ENCODE results near the gene SHANK2.

Gene SHANK2

DNA sequence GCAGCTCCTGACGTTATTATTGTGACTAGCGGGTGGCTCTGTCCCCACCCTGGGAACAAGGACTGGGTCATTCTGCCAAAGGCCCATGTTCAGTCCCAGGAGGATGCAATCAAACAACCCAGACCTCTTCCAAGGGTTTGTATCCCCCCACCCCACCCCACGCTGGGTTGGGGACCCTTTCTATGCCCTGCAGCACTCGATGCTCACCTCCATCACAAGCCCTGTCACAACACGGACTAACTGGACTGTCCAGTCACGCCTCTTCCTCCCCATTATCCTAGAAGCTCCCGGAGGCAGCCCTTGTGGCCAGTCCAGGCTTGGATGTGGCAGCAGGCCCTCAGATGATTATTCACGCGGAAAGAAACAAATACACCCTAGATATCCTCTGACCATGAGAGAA lies 3.7 kb downstream of the SHANK2 start:
- H3F3A ChIP-seq (ENCODE audit: insufficient read depth, low read length): no peaks in the 10 kb centered on the region
- H3K27me3 ChIP-seq (replicated peaks; ENCODE audit: insufficient read depth, low read length): peaks cover 92% of the 10 kb centered on the region
- H3K4me3 ChIP-seq (ENCODE audit: low read length): no peak overlapping the region
- H3K79me2 ChIP-seq (ENCODE audit: low read length): no peaks in the 10 kb centered on the region
- no peak overlapping the region for H3K27ac ChIP-seq (ENCODE audit: low read length)
- H3K9ac ChIP-seq (ENCODE audit: low read length): no peak overlapping the region
- no peak for DNase-seq
- H3K4me1 ChIP-seq (ENCODE audit: low read length): no peaks in the 10 kb centered on the region
- no peaks in the 10 kb centered on the region for H3K36me3 ChIP-seq (replicated peaks; ENCODE audit: insufficient read depth, low read length)
- no peak overlapping the region for H2AFZ ChIP-seq (ENCODE audit: low read length)
- no peaks in the 10 kb centered on the region for H3K9me2 ChIP-seq (replicated peaks; ENCODE audit: insufficient read depth, low read length)
- H3K4me2 ChIP-seq (ENCODE audit: low read depth, low read length): no peak overlapping the region
- no peaks in the 10 kb centered on the region for H3K9me3 ChIP-seq (replicated peaks; ENCODE audit: insufficient read depth, low read length)
- no peaks in the 10 kb centered on the region for H4K20me1 ChIP-seq (ENCODE audit: insufficient read depth, low read length)
- TF ChIP-seq EZH2phosphoT487 (IDR thresholded peaks at IDR 0.05; ENCODE audit: low read length): no peak

DNA sequence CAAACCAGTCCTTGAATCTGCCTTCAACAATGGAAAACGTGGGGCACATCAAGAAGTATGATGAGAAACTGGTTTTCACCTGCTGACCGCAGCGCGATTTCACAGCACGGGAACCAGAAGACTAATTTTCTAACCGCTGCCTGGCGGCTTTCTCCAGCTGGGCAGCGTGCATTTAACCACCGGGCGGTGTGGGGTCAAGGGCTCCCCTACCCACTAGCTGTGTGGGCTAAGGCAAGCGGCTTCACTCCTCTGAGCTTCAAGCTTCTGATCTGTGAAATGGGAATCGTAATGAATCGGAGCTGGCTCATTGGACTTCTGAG lies 4.2 kb downstream of the SHANK2 start:
- H3K4me3 ChIP-seq (ENCODE audit: low read length): no peak overlapping the region
- peaks cover 92% of the 10 kb centered on the region for H3K27me3 ChIP-seq (replicated peaks; ENCODE audit: insufficient read depth, low read length)
- no peaks in the 10 kb centered on the region for H4K20me1 ChIP-seq (ENCODE audit: insufficient read depth, low read length)
- H3K9me3 ChIP-seq (replicated peaks; ENCODE audit: insufficient read depth, low read length): no peaks in the 10 kb centered on the region
- no peak for DNase-seq
- H3K27ac ChIP-seq (ENCODE audit: low read length): no peak overlapping the region
- no peak overlapping the region for H3K9ac ChIP-seq (ENCODE audit: low read length)
- no peaks in the 10 kb centered on the region for H3K4me1 ChIP-seq (ENCODE audit: low read length)
- no peak overlapping the region for H2AFZ ChIP-seq (ENCODE audit: low read length)
- no peak overlapping the region for H3K4me2 ChIP-seq (ENCODE audit: low read depth, low read length)
- TF ChIP-seq EZH2 (optimal IDR thresholded peaks at IDR 0.05; ENCODE audit: low read depth, low read length) (no peak), EZH2phosphoT487 (IDR thresholded peaks at IDR 0.05; ENCODE audit: low read length) (no peak), CTCF (IDR thresholded peaks at IDR 0.05; ENCODE audit: low read length) (no peak)
- no peaks in the 10 kb centered on the region for H3K9me2 ChIP-seq (replicated peaks; ENCODE audit: insufficient read depth, low read length)
- H3K36me3 ChIP-seq (replicated peaks; ENCODE audit: insufficient read depth, low read length): no peaks in the 10 kb centered on the region
- H3F3A ChIP-seq (ENCODE audit: insufficient read depth, low read length): no peaks in the 10 kb centered on the region
- H3K79me2 ChIP-seq (ENCODE audit: low read length): no peaks in the 10 kb centered on the region

DNA sequence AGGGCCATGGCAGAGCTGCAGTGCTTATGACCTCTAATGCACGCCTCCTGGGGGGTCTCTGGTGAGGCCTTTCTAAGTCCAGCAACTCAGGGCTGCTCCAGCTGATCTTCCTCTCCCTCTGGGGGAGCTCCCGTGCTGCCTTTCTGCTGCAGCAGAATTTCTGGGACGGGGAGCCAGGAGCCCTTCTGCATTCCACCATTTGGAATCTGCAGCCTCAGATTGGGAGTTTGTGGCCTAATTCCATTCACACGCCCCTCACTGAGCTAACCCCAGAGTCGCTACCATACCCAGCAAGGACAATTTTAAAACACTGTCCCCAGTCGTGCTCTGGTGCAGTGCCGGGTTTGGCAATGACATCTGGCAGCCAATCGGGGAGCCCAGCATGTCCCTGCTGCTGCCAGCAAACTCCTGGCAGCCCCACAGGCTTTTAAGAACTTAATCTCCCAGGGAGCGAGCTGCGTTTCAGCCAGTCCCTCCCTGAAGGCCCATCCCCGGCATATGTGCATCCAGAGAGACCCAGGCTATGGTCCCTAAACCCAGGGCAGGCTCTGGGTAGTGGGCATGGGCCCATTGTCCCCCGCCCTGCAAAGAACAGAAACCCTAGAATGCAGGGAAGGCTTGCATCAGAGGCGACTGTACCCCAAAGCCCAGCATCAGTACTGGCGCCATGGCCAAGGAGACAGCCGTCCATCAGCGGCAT lies 4.7 kb downstream of the SHANK2 start:
- Histone ChIP-seq H3K27ac (ENCODE audit: low read length) (no peak overlapping the region), H3K4me3 (ENCODE audit: low read length) (no peak overlapping the region)

More for the DNA sequence above, 4.7 kb downstream of the SHANK2 start:
- H2AFZ ChIP-seq (ENCODE audit: low read length): no peak overlapping the region
- peaks cover 92% of the 10 kb centered on the region for H3K27me3 ChIP-seq (replicated peaks; ENCODE audit: insufficient read depth, low read length)
- no peaks in the 10 kb centered on the region for H3K79me2 ChIP-seq (ENCODE audit: low read length)
- H3K9ac ChIP-seq (ENCODE audit: low read length): no peak overlapping the region
- TF ChIP-seq CTCF (IDR thresholded peaks at IDR 0.05; ENCODE audit: low read length) (no peak), EZH2 (optimal IDR thresholded peaks at IDR 0.05; ENCODE audit: low read depth, low read length) (no peak), EZH2phosphoT487 (IDR thresholded peaks at IDR 0.05; ENCODE audit: low read length) (no peak)
- H4K20me1 ChIP-seq (ENCODE audit: insufficient read depth, low read length): no peaks in the 10 kb centered on the region
- H3K9me2 ChIP-seq (replicated peaks; ENCODE audit: insufficient read depth, low read length): no peaks in the 10 kb centered on the region
- no peaks in the 10 kb centered on the region for H3K9me3 ChIP-seq (replicated peaks; ENCODE audit: insufficient read depth, low read length)
- DNase-seq: no peak
- H3K36me3 ChIP-seq (replicated peaks; ENCODE audit: insufficient read depth, low read length): no peaks in the 10 kb centered on the region
- no peaks in the 10 kb centered on the region for H3F3A ChIP-seq (ENCODE audit: insufficient read depth, low read length)
- no peak overlapping the region for H3K4me2 ChIP-seq (ENCODE audit: low read depth, low read length)
- H3K4me1 ChIP-seq (ENCODE audit: low read length): no peaks in the 10 kb centered on the region

Measured in MM.1S (cell line).